Urinary bladder (tissue), 4 donors: ENCODE data around the gene EFNA2. TPM values are rescaled to one million over a fixed set of nuclear protein-coding genes. Genes with fewer than 3 reads are reported as not detected.

Experiments used
- DNase-seq: peaks from one replicate; pipeline ENCODE4 v3.0.0-alpha.2; 2015; ENCODE audit errors: extremely low spot score
- H3K27ac ChIP-seq: one replicate; pipeline ENCODE4 v1.5.1; 2013; ENCODE audit warnings: low read depth, mild to moderate bottlenecking, moderate library complexity
- H3K36me3 ChIP-seq: one replicate; pipeline ENCODE4 v1.6.1; 2013; ENCODE audit warnings: mild to moderate bottlenecking, moderate library complexity; ENCODE audit not compliant: insufficient read depth
- H3K4me1 ChIP-seq: one replicate; pipeline ENCODE4 v1.6.1; 2013; ENCODE audit warnings: mild to moderate bottlenecking, moderate library complexity; ENCODE audit not compliant: insufficient read depth
- H3K4me3 ChIP-seq: one replicate; pipeline ENCODE4 v1.5.1; 2013; ENCODE audit warnings: low read depth, low read length
- WGBS: extraction: QIAGEN DNeasy Blood & Tissue Kit; methylation state at CpG from one replicate; pipeline ENCODE4 v1.1.7; 2013; 5-methylcytosine and 5-hydroxymethylcytosine counted together
- polyA plus RNA-seq: library from polyadenylated mRNA; stranded (reverse); fragments of 200-250 nt; gene quantifications from one replicate; pipeline ENCODE4 v1.2.3, GENCODE V29; 2013
- total RNA-seq: library from RNA; depleted of rRNA; stranded (reverse); fragments of >200 nt; gene quantifications from one replicate; pipeline ENCODE4 v1.2.3, GENCODE V29; 2014
- donor health status: healthy with polysubstance abuse.
- donor health status: healthy.

Gene EFNA2
- total and polyA plus RNA-seq, 2 donors: 0.09 to 0.32 TPM

GRCh38 chr19:1307755-1308303 is 22.2 kb downstream of the EFNA2 start:
- DNase-seq: no peak
- H3K4me3 ChIP-seq: no peak overlapping the region
- H3K27ac ChIP-seq: no peak overlapping the region
- 91% methylated on average over 20 of the region's 20 CpGs for WGBS
- no peaks in the 10 kb centered on the region for H3K36me3 ChIP-seq
- H3K4me1 ChIP-seq: no peaks in the 10 kb centered on the region

GRCh38 chr19:1308718-1309117 is 23.0 kb downstream of the EFNA2 start:
- no peaks in the 10 kb centered on the region for H3K36me3 ChIP-seq
- H3K4me3 ChIP-seq: no peak overlapping the region
- no peak for DNase-seq
- no peaks in the 10 kb centered on the region for H3K4me1 ChIP-seq
- 63% methylated on average over 11 of the region's 11 CpGs for WGBS
- no peak overlapping the region for H3K27ac ChIP-seq

- no peaks in the 10 kb centered on the region for H3K36me3 ChIP-seq
- H3K4me3 ChIP-seq: no peak overlapping the region
- H3K4me1 ChIP-seq: no peaks in the 10 kb centered on the region
- H3K27ac ChIP-seq: no peak overlapping the region
- whole genome bisulfite sequencing: 63% methylated on average over 28 of the region's 28 CpGs
- no peak for DNase-seq
These were observed 24.5 kb downstream of the EFNA2 start for GRCh38 chr19:1309977-1310852.

GRCh38 chr19:1310853-1311180 is 25.1 kb downstream of the EFNA2 start:
- Histone ChIP-seq H3K4me3 (no peak overlapping the region), H3K4me1 (no peaks in the 10 kb centered on the region), H3K27ac (no peak overlapping the region), H3K36me3 (no peaks in the 10 kb centered on the region)
- no peak for DNase-seq
- WGBS: 71% methylated on average over 18 of the region's 18 CpGs

- Histone ChIP-seq H3K4me1 (peaks cover 1% of the 10 kb centered on the region), H3K27ac (no peak overlapping the region), H3K36me3 (no peaks in the 10 kb centered on the region), H3K4me3 (no peak overlapping the region)
- no peak for DNase-seq
- 69% methylated on average over 21 of the region's 21 CpGs for WGBS
These were observed 25.9 kb downstream of the EFNA2 start for GRCh38 chr19:1311543-1312091.

GRCh38 chr19:1312767-1313694 is 27.4 kb downstream of the EFNA2 start:
- H3K27ac ChIP-seq: no peak overlapping the region
- H3K4me1 ChIP-seq: peaks cover 1% of the 10 kb centered on the region
- 69% methylated on average over 61 of the region's 61 CpGs for WGBS
- no peak overlapping the region for H3K4me3 ChIP-seq
- no peaks in the 10 kb centered on the region for H3K36me3 ChIP-seq
- DNase-seq: no peak

GRCh38 chr19:1313695-1314613 is 28.3 kb downstream of the EFNA2 start:
- Histone ChIP-seq H3K36me3 (no peaks in the 10 kb centered on the region), H3K4me3 (no peak overlapping the region), H3K4me1 (peaks cover 1% of the 10 kb centered on the region), H3K27ac (no peak overlapping the region)
- peak; percentile 39 for DNase-seq
- WGBS: 68% methylated on average over 32 of the region's 32 CpGs

GRCh38 chr19:1315470-1316166 is 29.9 kb downstream of the EFNA2 start:
- no peak overlapping the region for H3K27ac ChIP-seq
- WGBS: 10% methylated on average over 58 of the region's 58 CpGs
- peaks cover 1% of the 10 kb centered on the region for H3K4me1 ChIP-seq
- no peak for DNase-seq
- H3K36me3 ChIP-seq: no peaks in the 10 kb centered on the region
- peak overlapping the region; percentile 14 for H3K4me3 ChIP-seq

GRCh38 chr19:1316466-1316865 is 30.8 kb downstream of the EFNA2 start:
- no peak for DNase-seq
- Histone ChIP-seq H3K4me1 (peaks cover 1% of the 10 kb centered on the region), H3K27ac (no peak overlapping the region), H3K36me3 (no peaks in the 10 kb centered on the region), H3K4me3 (no peak overlapping the region)
- WGBS: 79% methylated on average over 13 of the region's 13 CpGs

- Histone ChIP-seq H3K36me3 (no peaks in the 10 kb centered on the region), H3K27ac (no peak overlapping the region), H3K4me3 (no peak overlapping the region), H3K4me1 (peaks cover 1% of the 10 kb centered on the region)
- 75% methylated on average over 17 of the region's 17 CpGs for whole genome bisulfite sequencing
- no peak for DNase-seq
These were observed 31.8 kb downstream of the EFNA2 start for GRCh38 chr19:1317274-1318003.

GRCh38 chr19:1318678-1319471 is 33.2 kb downstream of the EFNA2 start:
- H3K4me3 ChIP-seq: no peak overlapping the region

More at GRCh38 chr19:1318678-1319471, 33.2 kb downstream of the EFNA2 start:
- Histone ChIP-seq H3K27ac (no peak overlapping the region), H3K4me1 (peaks cover 1% of the 10 kb centered on the region), H3K36me3 (no peaks in the 10 kb centered on the region)
- 29% methylated on average over 46 of the region's 46 CpGs for WGBS
- DNase-seq: no peak
